C4-2B (cell line): ENCODE measurements around the gene NPAS3.
A peak's percentile ranks its signal among the peaks of the same experiment; 100 is the strongest.

Experiments
- H3K27ac ChIP-seq: fragments of 450-650 bp; 2 replicates; pipeline ENCODE4 v1.5.1; 2017
- CTCF ChIP-seq: fragments of 450-650 bp; conservative IDR thresholded peaks from 2 replicates; pipeline ENCODE4 v1.5.1; 2017; ENCODE audit warnings: mild to moderate bottlenecking
- ZFX ChIP-seq: fragments of 450-650 bp; IDR thresholded peaks from 2 replicates; pipeline ENCODE4 v1.6.1; 2017

Gene NPAS3

GRCh38 chr14:33849455-33849801 lies 910.7 kb downstream of the NPAS3 start:
- no peak overlapping the region for H3K27ac ChIP-seq
- TF ChIP-seq CTCF (peak; percentile 60), ZFX (no peak)

- no peak overlapping the region for H3K27ac ChIP-seq
- no peak for TF ChIP-seq ZFX
- no peak for TF ChIP-seq CTCF
These were observed 912.1 kb downstream of the NPAS3 start for GRCh38 chr14:33850826-33851225.

- TF ChIP-seq CTCF: no peak
- TF ChIP-seq ZFX: no peak
- no peak overlapping the region for H3K27ac ChIP-seq
These were observed 912.7 kb downstream of the NPAS3 start for GRCh38 chr14:33851366-33851765.

- no peak overlapping the region for H3K27ac ChIP-seq
- TF ChIP-seq ZFX: no peak
These were observed 913.3 kb downstream of the NPAS3 start for GRCh38 chr14:33851931-33852330.
